Calu3 (cell line): ENCODE data around the gene FBXL7. TPM values are rescaled to one million over a fixed set of nuclear protein-coding genes. Genes with fewer than 3 reads are reported as not detected.

Experiments
- BruUV-seq: library from RNA; stranded (reverse); fragments of 400-500 nt; replicated peaks from 2 replicates; lab custom pipeline; 2021; lab: Mats Ljungman, UMichigan
- CTCF ChIA-PET: fragments of 300-600 bp; sonication (Branson Sonifier 250); formaldehyde crosslinking; loops from one replicate; lab custom pipeline; 2022; ENCODE audit warnings: antibody characterized with exemption; lab: Charles Lee
- DNase-seq: peaks from one replicate; pipeline ENCODE4 v3.0.0; 2022
- H3K27ac Mint-ChIP-seq: one replicate; pipeline ENCODE4 v1.8.0; 2022; ENCODE audit warnings: mixed read lengths; ENCODE audit not compliant: unreplicated experiment
- H3K27me3 Mint-ChIP-seq: one replicate; pipeline ENCODE4 v1.8.0; 2022; ENCODE audit warnings: mixed read lengths; ENCODE audit not compliant: unreplicated experiment
- H3K36me3 Mint-ChIP-seq: one replicate; pipeline ENCODE4 v1.8.0; 2022; ENCODE audit warnings: mild to moderate bottlenecking, moderate library complexity, mixed read lengths; ENCODE audit not compliant: insufficient read depth, unreplicated experiment
- H3K4me1 Mint-ChIP-seq: one replicate; pipeline ENCODE4 v1.8.0; 2022; ENCODE audit warnings: mild to moderate bottlenecking, low read depth, mixed read lengths; ENCODE audit not compliant: unreplicated experiment
- H3K4me3 Mint-ChIP-seq: one replicate; pipeline ENCODE4 v1.8.0; 2022; ENCODE audit warnings: mild to moderate bottlenecking, low read depth, moderate library complexity, mixed read lengths; ENCODE audit not compliant: unreplicated experiment
- H3K9me3 Mint-ChIP-seq: one replicate; pipeline ENCODE4 v1.8.0; 2022; ENCODE audit warnings: low read depth, mixed read lengths; ENCODE audit not compliant: unreplicated experiment
- CTCF ChIP-seq: fragments of 200-600 bp; IDR thresholded peaks from one replicate; pipeline ENCODE4 v1.8.0; 2022; ENCODE audit warnings: antibody characterized with exemption; ENCODE audit not compliant: unreplicated experiment
- intact Hi-C: fragments of 100-400 bp; cut with micrococcal nuclease; formaldehyde crosslinking; loops from one replicate; pipeline ENCODE4 v1.10.0; 2022; ENCODE audit not compliant: unreplicated experiment
- total RNA-seq: library from RNA; stranded (reverse); gene quantifications from 2 replicates; pipeline ENCODE4 v1.2.3, GENCODE V29; 2022

FBXL7 gene
- total RNA-seq, 1 experiment from 2014 or later, result not detected

GRCh38 chr5:15789642-15790041, 289.7 kb downstream of the FBXL7 start:
- DNase-seq, result no peak
- Mint-ChIP-seq H3K27me3 (no peaks in the 10 kb centered on the region), H3K9me3 (peaks cover 5% of the 10 kb centered on the region), H3K4me1 (no peaks in the 10 kb centered on the region), H3K36me3 (no peaks in the 10 kb centered on the region), H3K4me3 (no peak overlapping the region), H3K27ac (no peak overlapping the region)
- CTCF ChIA-PET, result no interaction called here
- no TSS peak for BruUV-seq
- TF ChIP-seq CTCF, result no peak
- intact Hi-C loops, result loop anchor here (10.0 kb wide), 1 partner anchor 685 kb away; no protein-coding TSS in a partner anchor

GRCh38 chr5:15790446-15791018, 290.6 kb downstream of the FBXL7 start:
- CTCF ChIA-PET, result interaction anchor here (0.6 kb wide), 1 partner anchor 177 kb away, joined by 4 read pairs; no protein-coding TSS in a partner anchor
- Mint-ChIP-seq H3K4me1 (no peaks in the 10 kb centered on the region), H3K36me3 (no peaks in the 10 kb centered on the region), H3K27ac (no peak overlapping the region), H3K9me3 (peaks cover 5% of the 10 kb centered on the region), H3K27me3 (no peaks in the 10 kb centered on the region), H3K4me3 (no peak overlapping the region)
- no peak for DNase-seq
- no TSS peak for BruUV-seq
- TF ChIP-seq CTCF, result no peak
- intact Hi-C loops, result loop anchor here (10.0 kb wide), 1 partner anchor 686 kb away; no protein-coding TSS in a partner anchor

- no peaks in the 10 kb centered on the region for H3K36me3 Mint-ChIP-seq
- intact Hi-C loops, result loop anchor here (10.0 kb wide), 1 partner anchor 686 kb away; no protein-coding TSS in a partner anchor
- no peak for DNase-seq
- peaks cover 5% of the 10 kb centered on the region for H3K9me3 Mint-ChIP-seq
- no peak overlapping the region for H3K4me3 Mint-ChIP-seq
- CTCF ChIA-PET, result no interaction called here
- no peak for TF ChIP-seq CTCF
- no TSS peak for BruUV-seq
- no peak overlapping the region for H3K27ac Mint-ChIP-seq
- no peaks in the 10 kb centered on the region for H3K4me1 Mint-ChIP-seq
- no peaks in the 10 kb centered on the region for H3K27me3 Mint-ChIP-seq
Measured at GRCh38 chr5:15791274-15791673, 291.3 kb downstream of the FBXL7 start.

- intact Hi-C loops, result loop anchor here (10.0 kb wide), 1 partner anchor 687 kb away; no protein-coding TSS in a partner anchor
- CTCF ChIA-PET, result no interaction called here
- no peaks in the 10 kb centered on the region for H3K27me3 Mint-ChIP-seq
- TF ChIP-seq CTCF, result no peak
- no peaks in the 10 kb centered on the region for H3K4me1 Mint-ChIP-seq
- H3K36me3 Mint-ChIP-seq, result no peaks in the 10 kb centered on the region
- peaks cover 3% of the 10 kb centered on the region for H3K9me3 Mint-ChIP-seq
- BruUV-seq, result no TSS peak
- no peak overlapping the region for H3K4me3 Mint-ChIP-seq
- H3K27ac Mint-ChIP-seq, result no peak overlapping the region
- DNase-seq, result no peak
Measured at GRCh38 chr5:15791859-15792258, 291.9 kb downstream of the FBXL7 start.
